K562 (cell line): ENCODE results near the gene VNN1. TPM values are rescaled to one million over a fixed set of nuclear protein-coding genes. Genes with fewer than 3 reads are reported as not detected.

ENCODE experiments used
- ATAC-seq: fragments of 200-7000 bp; cut with Tn5 transposase; 3 replicates; pipeline ENCODE4 v1.9.1; 2020; ENCODE audit warnings: moderate library complexity
- BruUV-seq: library from RNA; stranded (reverse); fragments of 400-500 nt; replicated peaks from 2 replicates; lab custom pipeline; 2021; lab: Mats Ljungman, UMichigan
- CTCF ChIA-PET: fragments of 300-600 bp; formaldehyde crosslinking; extraction: SDS; loops from one replicate; lab custom pipeline; 2021; ENCODE audit warnings: low intra/inter-chr PET ratio; lab: Yijun Ruan, JAX
- POLR2A ChIA-PET: fragments of 300-600, 350-650 bp; sonication (Branson Sonifier 250); formaldehyde crosslinking; extraction: SDS; loops from one replicate; lab custom pipeline; 2021; ENCODE audit warnings: antibody characterized with exemption, inconsistent platforms; lab: Yijun Ruan, JAX
- DNase-seq, 4 experiments: peaks; one replicate each; pipeline versions ENCODE4 v3.0.0 to v3.0.0-alpha.2; 2011 to 2018; ENCODE audit warnings: low spot score in 3 of 4, mixed read lengths in 3 of 4; ENCODE audit errors: extremely low read depth in 1 of 4
- FAIRE-seq: peaks from 2 replicates; lab custom pipeline; 2011; peaks lifted over from hg19 to GRCh38; lab: Jason Lieb, UNC
- H2AFZ ChIP-seq: 2 replicates; pipeline ENCODE4 v1.6.0; 2011; ENCODE audit warnings: low read depth, low read length, control low read depth, inconsistent platforms
- H3K27ac ChIP-seq: fragments of 200-600 bp; 3 replicates; pipeline ENCODE4 v1.8.0; 2011; ENCODE audit warnings: low read depth, mild to moderate bottlenecking, control low read depth, inconsistent platforms, low read length, moderate library complexity, mixed read lengths; ENCODE audit errors: extremely low read depth
- H3K27me3 ChIP-seq, 2 experiments: fragments of 300-600 bp in 1 of 2; 2 replicates in 1 of 2; 3 replicates in 1 of 2; pipeline versions ENCODE4 v1.6.0 to v1.8.0; 2011; ENCODE audit warnings: inconsistent platforms in 2 of 2, low read length in 2 of 2, mild to moderate bottlenecking in 1 of 2, mixed read lengths in 1 of 2, moderate library complexity in 1 of 2; ENCODE audit not compliant: control insufficient read depth in 2 of 2, insufficient read depth in 2 of 2
- H3K36me3 ChIP-seq: fragments of 300-600 bp; 3 replicates; pipeline ENCODE4 v1.8.0; 2011; ENCODE audit warnings: mild to moderate bottlenecking, low read length, inconsistent platforms; ENCODE audit not compliant: control insufficient read depth, insufficient read depth
- H3K4me1 ChIP-seq, 2 experiments: fragments of 200-600 bp in 1 of 2; replicated peaks in 1 of 2; 2 replicates in 1 of 2; 3 replicates in 1 of 2; pipeline versions ENCODE4 v1.5.1 to v1.8.0; 2011; ENCODE audit warnings: inconsistent platforms in 2 of 2, low read length in 2 of 2, mild to moderate bottlenecking in 1 of 2, mixed read lengths in 1 of 2, moderate library complexity in 1 of 2; ENCODE audit not compliant: control insufficient read depth in 2 of 2, insufficient read depth in 2 of 2
- H3K4me2 ChIP-seq: 2 replicates; pipeline ENCODE4 v1.6.1; 2011; ENCODE audit warnings: low read length, control low read depth, inconsistent platforms, mixed read lengths; ENCODE audit not compliant: insufficient read depth
- H3K4me3 ChIP-seq: fragments of 200-600 bp; sonication (generic), shearing (Covaris generic); 2 replicates; pipeline ENCODE4 v1.5.1; 2016; ENCODE audit warnings: control low read depth, inconsistent platforms
- H3K79me2 ChIP-seq: fragments of 200-600 bp; 3 replicates; pipeline ENCODE4 v1.8.0; 2011; ENCODE audit warnings: low read length, inconsistent platforms; ENCODE audit not compliant: control insufficient read depth, insufficient read depth
- H3K9ac ChIP-seq, 2 experiments: 2 replicates each; pipeline versions ENCODE4 v1.6.0 to v1.6.1; 2011; ENCODE audit warnings: low read depth in 2 of 2, low read length in 2 of 2, control low read depth in 1 of 2, inconsistent platforms in 1 of 2, mild to moderate bottlenecking in 1 of 2, mixed read lengths in 1 of 2; ENCODE audit not compliant: insufficient read depth in 1 of 2
- H3K9me1 ChIP-seq: one replicate; pipeline ENCODE4 v1.6.0; 2011; ENCODE audit warnings: inconsistent platforms, mild to moderate bottlenecking, low read length, moderate library complexity; ENCODE audit not compliant: control insufficient read depth, insufficient read depth
- H3K9me3 ChIP-seq: replicated peaks from 2 replicates; pipeline ENCODE4 v1.5.1; 2011; ENCODE audit warnings: low read depth, low read length, inconsistent platforms; ENCODE audit not compliant: control insufficient read depth, insufficient read depth
- H4K20me1 ChIP-seq: replicated peaks from 2 replicates; pipeline ENCODE4 v1.6.1; 2011; ENCODE audit warnings: low read length, inconsistent platforms, mixed read lengths; ENCODE audit not compliant: control insufficient read depth, insufficient read depth
- ARHGAP35 ChIP-seq: fragments of 450-650 bp; IDR thresholded peaks from 2 replicates; pipeline ENCODE4 v1.6.1; 2018; ENCODE audit not compliant: partially characterized antibody
- CBFA2T2 ChIP-seq: fragments of 450-650 bp; conservative IDR thresholded peaks from 2 replicates; pipeline ENCODE4 v1.6.1; 2017; ENCODE audit warnings: mild to moderate bottlenecking
- EP300 ChIP-seq: IDR thresholded peaks from 2 replicates; pipeline ENCODE4 v1.6.1; 2012; ENCODE audit warnings: low read length, improper control_type of control experiment
- HDGF ChIP-seq: fragments of 450-650 bp; IDR thresholded peaks from 2 replicates; pipeline ENCODE4 v1.6.1; 2016
- POLR2G ChIP-seq: fragments of 200-400 bp; formaldehyde crosslinking; IDR thresholded peaks from 2 replicates; pipeline ENCODE4 v1.6.1; 2017; ENCODE audit warnings: low read depth, mild to moderate bottlenecking, antibody characterized with exemption, low read length, moderate library complexity
- POLR2H ChIP-seq: IDR thresholded peaks from 2 replicates; pipeline ENCODE4 v1.6.1; 2016; ENCODE audit warnings: missing genetic modification characterization, low read depth, mild to moderate bottlenecking, control low read depth, missing compliant biosample characterization, moderate library complexity
- RBM17 ChIP-seq: fragments of 200-400 bp; formaldehyde crosslinking; IDR thresholded peaks from 2 replicates; pipeline ENCODE4 v1.6.1; 2017; ENCODE audit warnings: low read depth, mild to moderate bottlenecking, low read length, borderline replicate concordance
- SMARCC2 ChIP-seq: fragments of 450-650 bp; IDR thresholded peaks from 2 replicates; pipeline ENCODE4 v1.6.1; 2017; ENCODE audit warnings: antibody characterized with exemption, moderate library complexity, mild to moderate bottlenecking, low read depth
- SMARCE1 ChIP-seq: fragments of 450-650 bp; IDR thresholded peaks from 2 replicates; pipeline ENCODE4 v1.7.1; 2016; ENCODE audit warnings: mild to moderate bottlenecking
- STAG1 ChIP-seq: sonication (generic); formaldehyde crosslinking; IDR thresholded peaks from 2 replicates; pipeline ENCODE4 v1.5.0; 2020; ENCODE audit warnings: missing genetic modification reagents, borderline replicate concordance
- TBP ChIP-seq: optimal IDR thresholded peaks from 2 replicates; pipeline ENCODE3; 2011; ENCODE audit warnings: low read depth, low read length, improper control_type of control experiment
- ZNF324 ChIP-seq: fragments of 250-450 bp; sonication (Bioruptor Pico); IDR thresholded peaks from 2 replicates; pipeline ENCODE4 v1.4.0; 2020; ENCODE audit warnings: mild to moderate bottlenecking
- ZNF717 ChIP-seq: fragments of 250-450 bp; sonication (Bioruptor Pico); IDR thresholded peaks from 2 replicates; pipeline ENCODE4 v1.5.0; 2021
- WGBS: fragments of 100-300 bp; shearing (Covaris generic); methylation state at CpG from one replicate; pipeline ENCODE4 v1.1.6; 2016; ENCODE audit warnings: low coverage, mixed read lengths; ENCODE audit not compliant: insufficient coverage; ENCODE audit errors: missing lambda C conversion rate; 5-methylcytosine and 5-hydroxymethylcytosine counted together
- in situ Hi-C: fragments of 300-500 bp; cut with MboI; formaldehyde crosslinking; loops from 4 replicates; pipeline ENCODE4 v1.15.0; 2018; ENCODE audit warnings: inconsistent platforms, mixed read lengths
- intact Hi-C: fragments of 100-400 bp; cut with micrococcal nuclease; formaldehyde crosslinking; loops from 2 replicates; pipeline ENCODE4 v1.14.2; 2022
- polyA plus RNA-seq, 8 experiments: library from polyadenylated mRNA; depleted of rRNA in 4 of 8; stranded (reverse) in 5 of 8; unstranded in 3 of 8; fragments of >200 nt; fragmentation: Nextera tagmentation in 2 of 8; fragmentation: Illumina TruSeq in 1 of 8; extraction: Ambion mirVana in 2 of 8; extraction: Trizol in 1 of 8; gene quantifications; 2 replicates each; pipeline versions ENCODE4 v1.2.1 to v1.2.3, GENCODE V29; 2011 to 2014; ENCODE audit warnings: inconsistent platforms in 1 of 8, missing spikeins in 1 of 8
- total RNA-seq, 7 experiments: library from RNA; depleted of rRNA in 6 of 7; stranded (reverse); fragments of >200 nt in 6 of 7; fragmentation: Illumina TruSeq in 2 of 7; extraction: Trizol in 2 of 7; gene quantifications; 2 replicates each; pipeline versions ENCODE4 v1.2.1 to v1.2.3, GENCODE V29; 2011 to 2021; ENCODE audit warnings: low replicate concordance in 1 of 7
- TF ChIP-seq, protein P1 (sequence below): fragments of 250-450 bp; sonication (Bioruptor Pico); IDR thresholded peaks from 2 replicates; pipeline ENCODE4 v1.4.0; 2020
- TF ChIP-seq, protein P2 (sequence below): fragments of 250-450 bp; sonication (Bioruptor Pico); IDR thresholded peaks from 2 replicates; pipeline ENCODE4 v1.9.0; 2021; ENCODE audit warnings: mild to moderate bottlenecking, inconsistent platforms
- TF ChIP-seq, protein P3 (sequence below): sonication (generic); formaldehyde crosslinking; IDR thresholded peaks from 2 replicates; pipeline ENCODE4 v1.8.0; 2022; ENCODE audit warnings: mild to moderate bottlenecking, missing genetic modification reagents

Gene VNN1
- total and polyA plus RNA-seq, 9 of the 15 experiments (the other 6 are each of a cell fraction or from before 2014, with no cell fraction given) = not detected

DNA sequence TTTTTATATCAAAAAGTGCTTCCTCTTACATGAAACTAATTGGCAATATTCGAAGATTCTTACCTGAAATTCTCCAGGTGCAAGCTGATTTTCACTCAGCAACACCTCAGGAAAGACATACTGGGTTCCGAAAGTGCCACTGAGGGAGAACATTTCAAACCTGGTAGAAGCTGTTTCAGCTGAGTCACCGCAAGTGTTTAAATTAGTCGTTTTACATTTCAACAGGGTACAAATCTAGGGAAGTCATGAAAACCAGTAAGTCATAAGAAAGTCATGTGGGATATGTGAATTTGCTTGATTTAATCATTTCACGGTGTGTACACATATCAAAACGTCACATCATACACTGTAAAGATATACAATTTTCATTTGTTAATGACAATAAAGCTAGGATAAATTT, 29.6 kb downstream of the VNN1 start:
- Histone ChIP-seq H3K36me3 (no peaks in the 10 kb centered on the region), H3K4me2 (no peak overlapping the region), H3K9me1 (no peaks in the 10 kb centered on the region), H3K9me3 (no peaks in the 10 kb centered on the region), H3K27ac (no peak overlapping the region), H3K79me2 (no peaks in the 10 kb centered on the region), H3K4me1 (no peaks in the 10 kb centered on the region), H2AFZ (no peak overlapping the region), H3K9ac (no peak overlapping the region), H3K27me3 (no peaks in the 10 kb centered on the region), H4K20me1 (no peaks in the 10 kb centered on the region), H3K4me3 (no peak overlapping the region)
- CTCF ChIA-PET = no interaction called here
- 0% methylated on average over 6 of the region's 6 CpGs for WGBS
- ATAC-seq = no peak
- no peak for DNase-seq
- in situ Hi-C loops (no loop called here), intact Hi-C loops (no loop called here)
- no peak for FAIRE-seq
- POLR2A ChIA-PET = no interaction called here
- no TSS peak for BruUV-seq
- TF ChIP-seq, protein P1, sequence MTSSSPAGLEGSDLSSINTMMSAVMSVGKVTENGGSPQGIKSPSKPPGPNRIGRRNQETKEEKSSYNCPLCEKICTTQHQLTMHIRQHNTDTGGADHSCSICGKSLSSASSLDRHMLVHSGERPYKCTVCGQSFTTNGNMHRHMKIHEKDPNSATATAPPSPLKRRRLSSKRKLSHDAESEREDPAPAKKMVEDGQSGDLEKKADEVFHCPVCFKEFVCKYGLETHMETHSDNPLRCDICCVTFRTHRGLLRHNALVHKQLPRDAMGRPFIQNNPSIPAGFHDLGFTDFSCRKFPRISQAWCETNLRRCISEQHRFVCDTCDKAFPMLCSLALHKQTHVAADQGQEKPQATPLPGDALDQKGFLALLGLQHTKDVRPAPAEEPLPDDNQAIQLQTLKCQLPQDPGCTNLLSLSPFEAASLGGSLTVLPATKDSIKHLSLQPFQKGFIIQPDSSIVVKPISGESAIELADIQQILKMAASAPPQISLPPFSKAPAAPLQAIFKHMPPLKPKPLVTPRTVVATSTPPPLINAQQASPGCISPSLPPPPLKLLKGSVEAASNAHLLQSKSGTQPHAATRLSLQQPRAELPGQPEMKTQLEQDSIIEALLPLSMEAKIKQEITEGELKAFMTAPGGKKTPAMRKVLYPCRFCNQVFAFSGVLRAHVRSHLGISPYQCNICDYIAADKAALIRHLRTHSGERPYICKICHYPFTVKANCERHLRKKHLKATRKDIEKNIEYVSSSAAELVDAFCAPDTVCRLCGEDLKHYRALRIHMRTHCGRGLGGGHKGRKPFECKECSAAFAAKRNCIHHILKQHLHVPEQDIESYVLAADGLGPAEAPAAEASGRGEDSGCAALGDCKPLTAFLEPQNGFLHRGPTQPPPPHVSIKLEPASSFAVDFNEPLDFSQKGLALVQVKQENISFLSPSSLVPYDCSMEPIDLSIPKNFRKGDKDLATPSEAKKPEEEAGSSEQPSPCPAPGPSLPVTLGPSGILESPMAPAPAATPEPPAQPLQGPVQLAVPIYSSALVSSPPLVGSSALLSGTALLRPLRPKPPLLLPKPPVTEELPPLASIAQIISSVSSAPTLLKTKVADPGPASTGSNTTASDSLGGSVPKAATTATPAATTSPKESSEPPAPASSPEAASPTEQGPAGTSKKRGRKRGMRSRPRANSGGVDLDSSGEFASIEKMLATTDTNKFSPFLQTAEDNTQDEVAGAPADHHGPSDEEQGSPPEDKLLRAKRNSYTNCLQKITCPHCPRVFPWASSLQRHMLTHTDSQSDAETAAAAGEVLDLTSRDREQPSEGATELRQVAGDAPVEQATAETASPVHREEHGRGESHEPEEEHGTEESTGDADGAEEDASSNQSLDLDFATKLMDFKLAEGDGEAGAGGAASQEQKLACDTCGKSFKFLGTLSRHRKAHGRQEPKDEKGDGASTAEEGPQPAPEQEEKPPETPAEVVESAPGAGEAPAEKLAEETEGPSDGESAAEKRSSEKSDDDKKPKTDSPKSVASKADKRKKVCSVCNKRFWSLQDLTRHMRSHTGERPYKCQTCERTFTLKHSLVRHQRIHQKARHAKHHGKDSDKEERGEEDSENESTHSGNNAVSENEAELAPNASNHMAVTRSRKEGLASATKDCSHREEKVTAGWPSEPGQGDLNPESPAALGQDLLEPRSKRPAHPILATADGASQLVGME (CRISPR knock-in tag) = no peak
- TF ChIP-seq ZNF324 (CRISPR knock-in tag) = no peak
- no peak for TF ChIP-seq SMARCC2
- TF ChIP-seq ARHGAP35 = no peak
- no peak for TF ChIP-seq POLR2H (tag)
- no peak for TF ChIP-seq TBP
- TF ChIP-seq STAG1 (CRISPR knock-in tag) = no peak
- no peak for TF ChIP-seq POLR2G
- no peak for TF ChIP-seq SMARCE1
- no peak for TF ChIP-seq RBM17
- TF ChIP-seq, protein P2, sequence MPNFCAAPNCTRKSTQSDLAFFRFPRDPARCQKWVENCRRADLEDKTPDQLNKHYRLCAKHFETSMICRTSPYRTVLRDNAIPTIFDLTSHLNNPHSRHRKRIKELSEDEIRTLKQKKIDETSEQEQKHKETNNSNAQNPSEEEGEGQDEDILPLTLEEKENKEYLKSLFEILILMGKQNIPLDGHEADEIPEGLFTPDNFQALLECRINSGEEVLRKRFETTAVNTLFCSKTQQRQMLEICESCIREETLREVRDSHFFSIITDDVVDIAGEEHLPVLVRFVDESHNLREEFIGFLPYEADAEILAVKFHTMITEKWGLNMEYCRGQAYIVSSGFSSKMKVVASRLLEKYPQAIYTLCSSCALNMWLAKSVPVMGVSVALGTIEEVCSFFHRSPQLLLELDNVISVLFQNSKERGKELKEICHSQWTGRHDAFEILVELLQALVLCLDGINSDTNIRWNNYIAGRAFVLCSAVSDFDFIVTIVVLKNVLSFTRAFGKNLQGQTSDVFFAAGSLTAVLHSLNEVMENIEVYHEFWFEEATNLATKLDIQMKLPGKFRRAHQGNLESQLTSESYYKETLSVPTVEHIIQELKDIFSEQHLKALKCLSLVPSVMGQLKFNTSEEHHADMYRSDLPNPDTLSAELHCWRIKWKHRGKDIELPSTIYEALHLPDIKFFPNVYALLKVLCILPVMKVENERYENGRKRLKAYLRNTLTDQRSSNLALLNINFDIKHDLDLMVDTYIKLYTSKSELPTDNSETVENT = no peak
- TF ChIP-seq, protein P3, sequence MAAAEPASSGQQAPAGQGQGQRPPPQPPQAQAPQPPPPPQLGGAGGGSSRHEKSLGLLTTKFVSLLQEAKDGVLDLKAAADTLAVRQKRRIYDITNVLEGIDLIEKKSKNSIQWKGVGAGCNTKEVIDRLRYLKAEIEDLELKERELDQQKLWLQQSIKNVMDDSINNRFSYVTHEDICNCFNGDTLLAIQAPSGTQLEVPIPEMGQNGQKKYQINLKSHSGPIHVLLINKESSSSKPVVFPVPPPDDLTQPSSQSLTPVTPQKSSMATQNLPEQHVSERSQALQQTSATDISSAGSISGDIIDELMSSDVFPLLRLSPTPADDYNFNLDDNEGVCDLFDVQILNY = no peak
- TF ChIP-seq HDGF = no peak
- TF ChIP-seq CBFA2T2 = no peak
- no peak for TF ChIP-seq ZNF717
- no peak for TF ChIP-seq EP300
